HG02623 (cell line): ENCODE results near the gene PGP.
A peak's percentile ranks its signal among the peaks of the same experiment; 100 is the strongest.

Experiments used
- ATAC-seq: cut with Tn5 transposase; IDR thresholded peaks from one replicate; pipeline ENCODE4 v1.9.1; 2021; ENCODE audit warnings: moderate library complexity; ENCODE audit not compliant: unreplicated experiment

The PGP gene

DNA sequence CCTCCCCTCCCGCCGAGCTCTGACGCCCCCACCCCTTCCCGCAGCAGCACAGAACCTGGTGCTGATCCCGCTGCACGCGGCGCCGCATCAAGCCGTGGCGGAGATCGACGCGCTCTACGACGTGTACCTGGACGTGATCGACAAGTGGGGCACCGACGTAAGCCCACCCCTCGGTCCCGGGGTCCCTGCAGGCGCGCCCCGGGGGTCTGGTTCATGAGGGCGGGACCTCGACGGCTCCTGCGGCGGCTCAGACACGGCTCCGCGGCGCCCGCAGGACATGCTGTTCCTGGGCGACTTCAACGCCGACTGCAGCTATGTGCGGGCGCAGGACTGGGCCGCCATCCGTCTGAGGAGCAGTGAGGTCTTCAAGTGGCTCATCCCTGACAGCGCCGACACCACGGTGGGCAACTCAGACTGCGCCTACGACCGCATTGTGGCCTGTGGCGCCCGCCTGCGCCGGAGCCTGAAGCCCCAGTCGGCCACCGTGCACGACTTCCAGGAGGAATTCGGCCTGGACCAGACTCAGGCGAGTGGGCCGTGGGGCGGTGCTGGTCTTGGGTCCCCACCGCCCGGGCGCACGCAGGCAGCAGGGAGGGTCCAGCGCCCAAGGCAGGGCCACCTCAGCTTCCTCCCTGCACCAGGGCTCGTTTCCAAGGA, 23.0 kb upstream of the PGP start:
- ATAC-seq = no peak

DNA sequence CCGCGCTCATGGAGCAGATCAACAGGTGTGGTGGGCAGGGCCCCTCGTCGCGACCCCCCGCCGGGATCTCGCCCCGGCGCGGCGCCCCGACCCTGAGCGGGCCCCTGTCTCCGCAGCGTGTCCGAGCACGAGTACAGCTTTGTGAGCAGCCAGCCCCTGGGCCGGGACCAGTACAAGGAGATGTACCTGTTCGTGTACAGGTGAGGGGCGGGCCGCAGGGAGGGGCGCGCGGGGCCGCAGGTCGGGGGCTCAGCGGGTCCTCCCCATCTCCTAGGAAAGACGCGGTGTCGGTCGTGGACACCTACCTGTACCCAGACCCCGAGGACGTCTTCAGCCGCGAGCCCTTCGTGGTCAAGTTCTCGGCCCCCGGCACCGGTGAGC, 22.5 kb upstream of the PGP start:
- ATAC-seq = no peak

DNA sequence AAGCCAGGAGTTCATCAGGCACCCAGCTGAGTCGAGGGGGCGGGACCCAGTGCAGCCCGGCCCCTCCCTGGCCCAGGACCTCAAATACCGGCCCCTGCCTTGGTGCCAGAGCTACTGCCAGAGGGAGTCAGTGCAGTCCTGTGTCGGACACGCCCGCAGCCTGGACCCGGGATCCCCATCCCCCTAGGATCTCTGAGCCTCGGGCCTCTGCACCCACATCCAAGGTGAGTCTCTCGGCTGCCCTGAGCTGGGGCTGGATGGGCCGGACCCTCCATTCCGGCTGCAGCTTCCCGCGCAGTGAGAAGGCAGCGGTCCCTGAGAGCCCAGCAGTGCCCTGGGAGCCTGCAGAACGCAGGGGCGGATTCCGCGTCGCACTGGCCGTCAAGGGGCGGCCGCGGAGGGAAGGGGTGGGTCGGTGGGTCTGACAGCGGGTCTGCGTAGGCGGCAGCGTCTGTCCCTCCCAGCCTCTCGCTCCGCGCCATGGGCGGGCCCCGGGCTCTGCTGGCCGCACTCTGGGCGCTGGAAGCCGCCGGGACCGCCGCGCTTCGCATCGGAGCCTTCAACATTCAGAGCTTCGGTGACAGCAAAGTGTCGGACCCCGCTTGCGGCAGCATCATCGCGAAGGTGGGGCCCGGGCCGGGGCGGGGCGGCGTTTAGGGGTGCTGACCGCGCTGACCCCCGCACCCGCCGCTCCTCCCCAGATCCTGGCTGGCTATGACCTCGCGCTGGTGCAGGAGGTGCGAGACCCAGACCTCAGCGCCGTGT, 21.9 kb upstream of the PGP start, which contains the start of gene DNASE1L2:
Gene DNASE1L2, plus strand, starts transcription at position 108 of the 765 bp plus-strand sequence. Its CDS starts 373 bp downstream, at position 481.
- no peak for ATAC-seq

DNA sequence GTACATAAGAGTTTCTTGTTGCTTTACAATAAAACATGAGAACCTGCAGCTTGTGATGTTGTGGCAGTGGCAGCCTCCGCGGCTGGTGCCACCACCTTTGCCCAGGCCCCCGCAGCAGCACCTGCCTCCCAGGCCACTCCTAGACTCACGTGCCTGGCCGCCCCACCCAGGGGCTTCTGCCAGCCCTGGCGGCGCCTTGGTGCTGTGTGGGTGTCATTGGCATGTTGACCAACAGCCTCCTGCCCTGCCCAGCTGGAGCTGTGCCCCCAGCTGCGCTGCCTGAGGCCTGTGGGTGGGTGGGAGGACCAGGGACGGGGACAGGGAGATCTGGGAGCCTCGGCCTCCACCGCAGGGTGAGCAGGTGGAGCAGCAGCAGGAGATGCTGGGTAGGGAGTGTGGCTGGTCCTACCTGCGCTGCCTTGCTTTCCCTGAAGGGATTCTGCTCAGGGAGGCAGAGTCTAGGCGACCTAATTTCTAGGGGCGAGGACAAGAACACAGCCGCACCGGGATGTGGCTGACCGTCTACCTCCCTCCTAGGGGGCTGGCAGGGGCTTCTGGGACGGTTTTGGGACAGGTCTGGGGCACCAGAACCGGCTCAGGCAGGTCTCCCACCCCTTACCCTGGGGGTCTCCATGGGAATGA, 21.2 kb upstream of the PGP start:
- ATAC-seq = no peak

DNA sequence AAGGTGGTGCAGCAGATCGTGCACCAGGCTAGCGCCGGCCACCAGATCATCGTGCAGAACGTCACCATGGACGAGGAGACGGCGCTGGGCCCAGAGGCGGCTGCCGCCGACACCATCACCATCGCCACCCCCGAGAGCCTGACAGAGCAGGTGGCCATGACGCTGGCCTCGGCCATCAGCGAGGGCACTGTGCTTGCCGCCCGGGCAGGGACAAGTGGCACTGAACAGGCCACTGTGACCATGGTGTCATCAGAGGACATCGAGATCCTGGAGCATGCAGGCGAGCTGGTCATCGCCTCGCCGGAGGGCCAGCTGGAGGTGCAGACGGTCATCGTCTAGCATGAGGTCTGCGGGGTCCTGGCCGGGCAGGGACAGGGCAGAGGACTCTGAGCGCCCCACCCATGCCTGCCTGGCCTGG, 20.6 kb upstream of the PGP start:
- ATAC-seq = no peak

DNA sequence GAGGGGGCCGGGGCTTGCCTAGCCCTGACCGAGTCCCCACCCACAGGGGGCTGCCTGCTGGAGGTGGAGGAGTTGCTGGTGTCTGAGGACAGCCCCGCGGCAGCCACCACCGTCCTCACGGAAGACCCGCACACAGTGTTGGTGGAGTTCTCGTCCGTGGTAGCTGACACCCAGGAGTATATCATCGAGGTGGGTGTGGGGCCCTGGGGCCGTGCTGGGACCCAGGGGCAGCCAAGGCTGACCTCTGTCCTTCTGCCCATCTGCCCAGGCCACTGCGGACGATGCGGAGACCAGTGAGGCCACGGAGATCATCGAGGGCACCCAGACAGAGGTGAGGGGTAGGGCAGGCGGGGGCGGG, 20.2 kb upstream of the PGP start:
- no peak for ATAC-seq

DNA sequence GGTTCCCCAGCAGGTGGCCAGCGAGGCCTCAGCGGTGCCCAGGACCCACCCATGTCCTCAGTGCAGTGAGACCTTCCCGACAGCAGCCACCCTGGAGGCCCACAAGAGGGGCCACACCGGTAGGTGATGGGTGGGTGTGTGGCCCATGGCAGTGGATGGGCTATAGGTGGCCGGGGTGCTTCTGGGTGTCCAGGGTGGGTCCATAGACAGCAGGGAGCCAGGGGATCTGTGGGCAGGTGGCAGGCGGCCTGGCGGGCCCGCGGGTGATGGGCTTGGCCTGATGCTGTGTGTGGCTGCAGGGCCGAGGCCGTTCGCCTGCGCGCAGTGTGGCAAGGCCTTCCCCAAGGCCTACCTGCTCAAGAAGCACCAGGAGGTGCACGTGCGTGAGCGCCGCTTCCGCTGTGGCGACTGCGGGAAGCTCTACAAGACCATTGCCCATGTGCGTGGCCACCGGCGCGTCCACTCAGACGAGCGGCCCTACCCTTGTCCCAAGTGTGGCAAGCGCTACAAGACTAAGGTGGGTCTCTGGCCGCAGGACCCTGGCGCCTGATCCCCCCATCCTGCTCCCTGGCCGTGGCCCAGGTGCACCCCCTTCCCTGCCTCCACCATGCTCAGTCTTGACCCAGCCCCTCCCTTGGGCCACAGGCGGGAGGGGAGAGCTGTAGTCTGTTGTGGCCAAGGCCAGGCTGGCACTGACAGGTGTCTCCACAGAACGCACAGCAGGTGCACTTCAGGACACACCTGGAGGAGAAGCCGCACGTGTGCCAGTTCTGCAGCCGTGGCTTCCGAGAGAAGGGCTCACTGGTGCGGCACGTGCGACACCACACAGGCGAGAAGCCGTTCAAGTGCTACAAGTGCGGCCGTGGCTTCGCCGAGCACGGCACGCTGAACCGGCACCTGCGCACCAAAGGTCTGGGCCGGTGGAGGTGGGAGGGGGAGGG, 19.5 kb upstream of the PGP start:
- ATAC-seq = no peak

DNA sequence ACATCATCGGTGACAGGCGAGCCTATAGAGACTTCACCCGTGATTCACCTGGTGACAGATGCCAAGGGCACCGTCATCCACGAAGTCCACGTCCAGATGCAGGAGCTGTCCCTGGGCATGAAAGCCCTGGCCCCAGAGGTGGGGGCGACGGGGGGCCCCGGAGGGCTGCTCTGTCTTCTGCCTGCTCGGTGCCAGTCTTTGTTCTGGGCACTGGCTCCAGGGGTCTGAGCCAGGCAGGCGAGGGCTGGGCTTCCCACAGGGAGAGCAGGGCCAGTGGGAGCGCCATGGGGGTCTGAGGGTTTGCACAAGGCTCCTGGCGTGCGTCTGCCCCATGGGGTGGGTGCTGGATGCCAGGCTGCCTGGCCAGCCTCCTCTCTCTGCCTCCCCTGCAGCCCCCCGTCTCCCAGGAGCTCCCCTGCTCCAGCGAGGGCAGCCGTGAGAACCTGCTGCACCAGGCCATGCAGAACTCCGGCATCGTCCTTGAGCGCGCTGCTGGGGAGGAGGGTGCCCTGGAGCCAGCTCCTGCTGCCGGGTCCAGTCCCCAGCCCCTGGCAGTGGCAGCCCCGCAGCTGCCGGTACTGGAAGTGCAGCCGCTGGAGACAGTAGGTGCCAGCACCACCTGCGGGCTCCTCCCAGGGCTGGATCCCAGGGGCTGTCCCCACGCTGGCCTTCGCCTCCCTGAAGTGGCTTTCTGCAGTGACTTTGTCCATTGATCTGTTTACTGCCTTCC, 18.6 kb upstream of the PGP start:
- no peak for ATAC-seq

DNA sequence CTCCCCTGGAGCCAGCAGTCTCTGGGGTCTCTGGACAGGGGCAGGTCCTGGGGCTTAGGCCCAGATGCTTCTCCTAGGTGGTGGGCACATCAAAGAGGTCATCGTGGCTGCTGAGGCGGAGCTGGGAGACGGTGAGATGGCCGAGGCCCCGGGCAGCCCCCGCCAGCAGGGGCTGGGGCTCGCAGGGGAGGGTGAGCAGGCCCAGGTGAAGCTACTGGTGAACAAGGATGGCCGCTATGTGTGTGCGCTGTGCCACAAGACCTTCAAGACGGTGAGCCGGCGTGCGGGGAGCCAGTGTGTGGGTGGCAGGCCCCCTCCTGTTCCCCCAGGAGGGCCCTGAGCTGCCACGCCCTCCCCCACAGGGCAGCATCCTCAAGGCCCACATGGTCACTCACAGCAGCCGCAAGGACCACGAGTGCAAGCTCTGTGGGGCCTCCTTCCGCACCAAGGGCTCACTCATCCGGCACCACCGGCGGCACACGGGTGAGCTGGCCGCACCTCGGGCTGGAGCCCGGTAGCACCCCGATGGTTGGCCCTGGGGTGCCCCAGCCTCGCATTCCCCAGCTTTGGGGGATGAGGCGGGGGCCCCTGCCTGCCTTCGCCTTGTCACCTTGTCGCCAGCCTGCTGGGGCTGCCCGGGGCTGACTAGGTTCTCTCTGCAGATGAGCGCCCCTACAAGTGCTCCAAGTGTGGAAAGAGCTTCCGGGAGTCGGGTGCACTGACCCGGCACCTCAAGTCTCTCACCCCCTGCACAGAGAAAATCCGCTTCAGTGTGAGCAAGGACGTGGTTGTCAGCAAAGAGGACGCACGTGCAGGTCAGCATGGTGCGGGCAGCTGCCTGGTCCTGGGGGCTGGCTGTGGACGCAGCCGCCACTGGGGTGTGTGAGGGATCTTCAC, 17.7 kb upstream of the PGP start:
- ATAC-seq = no peak

DNA sequence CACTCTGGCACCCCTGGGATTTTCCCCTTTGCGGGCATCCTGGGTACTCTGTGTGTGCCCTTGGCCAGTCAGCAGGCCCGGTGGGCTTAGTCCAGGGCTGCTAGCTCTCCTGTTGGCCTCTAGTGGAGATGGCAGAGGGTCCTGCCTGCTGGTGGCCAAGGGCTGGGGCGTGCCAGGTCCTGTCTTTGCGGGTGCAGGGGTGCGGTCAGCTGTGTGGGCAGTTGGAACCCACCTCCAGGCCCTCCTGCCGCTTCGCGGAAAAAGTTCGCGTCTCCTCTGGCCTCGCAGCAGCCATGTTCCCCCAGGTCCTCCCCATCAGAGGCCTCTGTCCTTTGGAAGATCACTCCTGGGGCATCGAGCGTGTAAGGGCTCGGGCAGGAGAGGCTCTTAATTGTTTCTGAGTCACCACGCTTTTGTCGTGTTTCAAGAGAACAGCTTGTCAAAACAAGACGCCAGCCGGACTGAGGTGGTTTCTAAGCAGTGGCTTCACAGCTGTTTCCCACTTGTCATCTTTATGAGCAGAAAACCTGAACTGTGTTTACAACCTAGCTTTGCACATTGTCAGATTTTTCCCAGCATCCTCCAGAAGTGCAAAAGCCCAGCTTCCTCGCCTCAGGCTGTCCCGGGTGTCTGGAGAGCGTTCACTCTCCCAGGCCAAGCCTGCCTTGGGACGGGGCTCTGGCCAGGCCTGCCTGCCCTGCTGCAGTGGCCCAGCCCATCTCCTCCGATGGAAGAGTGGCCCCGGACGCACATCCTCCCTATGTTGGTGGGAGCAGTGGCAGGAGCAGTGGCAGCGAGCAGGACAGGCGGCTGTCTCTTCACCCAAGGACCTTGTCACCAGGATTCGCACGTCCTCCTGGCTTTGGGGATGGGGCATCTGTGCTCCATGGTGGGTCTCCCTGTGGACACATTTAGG, 16.6 kb upstream of the PGP start:
- ATAC-seq = no peak

DNA sequence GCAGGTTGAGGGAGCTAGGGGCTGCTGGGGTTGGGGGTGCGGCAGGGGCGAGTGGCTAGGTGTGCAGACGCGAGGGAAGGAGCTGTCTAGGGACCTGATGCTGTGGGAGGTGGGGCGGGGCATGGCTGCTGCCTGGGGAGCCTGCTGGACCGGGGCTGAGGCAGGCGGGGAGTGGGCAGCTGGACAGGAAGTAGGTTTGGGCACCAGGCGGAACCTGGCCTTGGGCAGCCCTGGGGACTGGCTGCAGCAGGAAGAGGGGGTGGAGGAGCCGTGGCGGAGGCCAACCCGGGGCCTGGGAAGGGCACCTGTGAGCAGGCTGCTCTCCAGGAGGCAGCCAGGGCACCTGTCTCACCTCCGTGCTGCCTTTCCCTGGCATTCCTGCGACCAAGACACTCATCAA, 15.7 kb upstream of the PGP start:
- ATAC-seq = no peak

DNA sequence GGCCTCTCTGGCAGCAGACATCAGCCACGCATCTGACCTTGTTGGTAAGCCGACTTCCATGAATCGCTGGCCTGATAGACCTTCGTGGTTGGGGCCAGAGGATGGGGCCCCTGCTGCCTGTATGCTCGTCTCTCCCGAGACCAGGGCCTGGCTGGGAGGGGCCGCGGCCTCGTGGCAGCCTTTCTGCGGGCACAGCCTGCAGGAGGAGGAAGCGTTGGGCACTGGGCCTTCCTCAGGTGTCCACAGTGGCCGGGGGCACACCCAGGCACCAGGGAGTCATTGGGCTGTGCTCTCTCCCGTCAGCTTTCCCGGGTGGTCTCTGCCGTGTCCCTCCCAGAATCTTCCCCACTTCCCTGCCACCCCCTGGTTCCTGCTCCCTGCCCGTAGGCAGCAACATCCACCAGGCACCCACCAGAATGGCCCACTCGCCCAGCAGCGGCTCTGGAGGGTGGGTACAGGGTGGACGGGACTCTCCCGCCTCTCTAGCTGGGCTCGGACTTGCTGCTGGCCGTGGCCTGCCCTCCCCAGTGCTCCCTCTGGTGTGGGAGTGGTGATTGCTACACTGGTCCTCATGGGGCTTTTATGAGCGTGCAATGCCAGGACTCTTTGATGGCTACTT, 15.1 kb upstream of the PGP start:
- ATAC-seq = no peak

DNA sequence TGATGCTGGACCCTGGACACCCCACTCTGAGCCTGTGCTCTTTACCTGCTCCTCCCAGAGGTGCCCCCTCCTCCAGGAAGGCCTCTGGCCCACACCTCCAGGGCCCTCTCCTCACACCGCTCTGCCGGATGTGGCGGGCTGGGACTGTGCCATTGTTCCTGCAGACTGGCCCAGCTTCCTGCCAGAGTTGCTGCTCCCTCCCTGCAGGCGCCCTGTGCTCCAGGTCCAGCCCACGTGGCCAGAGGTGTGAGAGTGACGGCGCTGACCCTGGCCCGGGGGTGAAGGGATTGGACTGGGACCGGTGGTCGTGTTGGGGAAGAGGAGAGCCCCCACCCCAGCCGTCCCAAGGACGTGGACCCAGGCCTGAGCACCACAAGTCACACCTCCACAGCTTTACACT, 14.5 kb upstream of the PGP start:
- no peak for ATAC-seq

DNA sequence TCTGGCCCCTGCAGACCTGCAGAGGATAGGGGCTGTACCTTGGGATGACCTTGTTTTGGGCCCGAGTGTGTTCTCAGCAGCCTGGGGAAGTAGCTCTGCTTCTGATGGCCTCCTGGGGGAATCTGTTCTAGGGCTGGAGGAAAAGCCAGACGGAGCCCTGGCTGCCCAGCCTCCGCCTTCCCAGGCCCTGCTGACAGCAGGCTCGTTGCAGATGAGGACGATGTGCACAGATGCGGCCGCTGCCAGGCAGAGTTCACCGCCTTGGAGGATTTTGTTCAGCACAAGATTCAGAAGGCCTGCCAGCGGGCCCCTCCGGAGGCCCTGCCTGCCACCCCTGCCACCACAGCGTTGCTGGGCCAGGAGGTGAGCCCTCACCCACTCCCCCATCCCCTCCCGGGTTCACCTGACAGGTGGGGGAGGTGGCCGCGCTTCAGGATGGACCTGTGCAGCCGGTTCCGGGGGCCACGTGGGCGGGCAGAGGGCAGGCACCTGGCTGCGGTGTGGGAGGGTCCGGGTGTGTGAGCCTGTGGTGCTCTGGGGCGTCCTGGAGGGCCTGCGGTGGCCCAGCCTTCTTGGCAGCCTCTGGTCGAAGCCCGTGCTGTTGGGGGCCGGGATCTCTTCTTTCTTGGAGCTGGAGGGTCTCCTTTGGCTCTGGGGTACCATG, 13.7 kb upstream of the PGP start:
- no peak for ATAC-seq

DNA sequence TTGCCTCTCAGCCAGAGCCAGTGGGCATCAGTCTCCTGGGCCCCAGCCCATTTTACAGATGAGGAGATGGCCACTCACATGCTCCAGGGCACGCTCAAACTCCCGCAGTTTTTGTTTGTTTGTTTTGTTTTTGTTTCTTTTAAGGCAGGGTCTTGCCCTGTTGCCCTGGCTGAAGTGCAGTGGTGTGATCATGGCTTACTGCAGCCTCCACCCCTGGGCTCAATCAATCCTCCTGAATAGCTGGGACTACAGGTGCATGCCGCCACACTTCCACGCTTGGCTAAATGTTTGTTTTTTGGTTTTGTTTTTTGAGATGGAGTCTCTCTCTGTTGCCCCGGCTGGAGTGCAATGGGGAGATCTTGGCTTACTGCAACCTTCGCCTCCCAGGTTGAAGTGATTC, 12.3 kb upstream of the PGP start:
- no peak for ATAC-seq

DNA sequence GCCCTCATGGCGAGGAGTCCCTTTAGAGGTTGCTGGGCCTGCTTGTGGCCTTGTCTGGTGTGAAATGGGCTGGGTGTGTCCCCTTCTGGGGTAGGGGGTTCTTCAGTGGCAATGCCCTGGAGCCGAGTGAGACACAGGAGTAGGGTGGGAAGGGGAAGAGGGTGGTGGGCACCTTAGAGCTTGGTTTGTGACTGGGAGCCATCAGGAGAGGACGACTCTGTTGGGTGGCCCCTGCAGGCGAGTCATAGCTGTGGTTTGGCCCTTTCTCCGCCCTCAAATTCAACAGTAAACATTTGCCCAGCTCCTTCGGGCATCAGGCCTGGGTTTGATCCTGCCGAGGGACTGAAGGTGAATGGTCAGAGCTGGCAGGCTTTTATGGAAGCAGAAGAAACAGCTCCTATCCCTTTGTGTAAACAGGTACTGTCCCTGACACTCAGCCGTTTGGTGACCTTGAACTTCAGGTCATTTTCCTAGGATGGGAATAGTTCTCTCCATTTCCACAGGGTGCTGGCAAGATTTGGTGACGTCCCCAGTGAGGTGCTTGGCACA, 11.7 kb upstream of the PGP start:
- ATAC-seq = no peak

DNA sequence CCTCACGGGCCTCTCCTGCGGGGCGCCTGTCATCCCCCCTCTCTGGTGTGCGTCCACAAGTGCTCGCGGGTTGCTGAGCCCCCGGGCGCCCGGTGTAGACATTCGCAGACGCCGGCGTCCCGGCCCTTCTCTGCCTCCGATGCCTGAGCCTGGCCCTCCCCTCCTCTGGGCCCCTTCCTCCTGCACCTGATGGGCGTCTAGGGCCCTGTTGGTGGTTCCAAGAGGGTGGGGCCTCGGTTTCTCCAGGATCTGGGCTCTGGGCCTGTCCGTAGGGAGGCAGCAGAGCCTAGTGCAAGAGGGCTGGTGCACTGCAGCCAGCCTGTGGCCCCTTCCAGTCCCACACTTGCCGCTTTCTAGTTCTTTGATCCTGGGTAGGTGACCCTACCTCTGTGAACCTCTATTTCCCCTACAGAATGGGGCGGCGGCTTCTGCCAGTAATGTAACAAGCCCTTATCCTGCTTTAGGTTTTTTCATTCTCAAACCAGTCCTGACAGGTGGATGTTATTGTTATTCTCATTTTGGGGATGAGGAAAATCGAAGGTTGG, 9.4 kb upstream of the PGP start:
- ATAC-seq = peak; percentile 8
